Left ventricle myocardium superior (tissue), 1 donor: ENCODE data around the gene KIAA1614. TPM values are rescaled to one million over a fixed set of nuclear protein-coding genes. Genes with fewer than 3 reads are reported as not detected.

Experiments used
- ATAC-seq: fragments of 200-7000 bp; cut with Tn5 transposase; one replicate; pipeline ENCODE4 v1.9.1; 2020; ENCODE audit warnings: mild to moderate bottlenecking, moderate library complexity
- DNase-seq: peaks from one replicate; pipeline ENCODE4 v3.0.0-alpha.2; 2020
- intact Hi-C: fragments of 100-400 bp; cut with micrococcal nuclease; formaldehyde crosslinking; loops from one replicate; pipeline ENCODE4 v1.11.0; 2022
- long read RNA-seq: library from polyadenylated mRNA; unstranded; transcript quantifications from one replicate; pipeline ENCODE4 v2.0.0, GENCODE V29; 2021
- total RNA-seq: library from RNA; stranded (reverse); fragmentation: NEBNext Ultra II Directional; extraction: Animal tissue kit (Norgen Biotek cat#: 25700); gene quantifications from one replicate; pipeline ENCODE4 v1.2.1, GENCODE V29; 2021
- donor health status: DM: no; HTN: yes; CAD: no; lungs with severe emphysema.

Gene KIAA1614, protein sequence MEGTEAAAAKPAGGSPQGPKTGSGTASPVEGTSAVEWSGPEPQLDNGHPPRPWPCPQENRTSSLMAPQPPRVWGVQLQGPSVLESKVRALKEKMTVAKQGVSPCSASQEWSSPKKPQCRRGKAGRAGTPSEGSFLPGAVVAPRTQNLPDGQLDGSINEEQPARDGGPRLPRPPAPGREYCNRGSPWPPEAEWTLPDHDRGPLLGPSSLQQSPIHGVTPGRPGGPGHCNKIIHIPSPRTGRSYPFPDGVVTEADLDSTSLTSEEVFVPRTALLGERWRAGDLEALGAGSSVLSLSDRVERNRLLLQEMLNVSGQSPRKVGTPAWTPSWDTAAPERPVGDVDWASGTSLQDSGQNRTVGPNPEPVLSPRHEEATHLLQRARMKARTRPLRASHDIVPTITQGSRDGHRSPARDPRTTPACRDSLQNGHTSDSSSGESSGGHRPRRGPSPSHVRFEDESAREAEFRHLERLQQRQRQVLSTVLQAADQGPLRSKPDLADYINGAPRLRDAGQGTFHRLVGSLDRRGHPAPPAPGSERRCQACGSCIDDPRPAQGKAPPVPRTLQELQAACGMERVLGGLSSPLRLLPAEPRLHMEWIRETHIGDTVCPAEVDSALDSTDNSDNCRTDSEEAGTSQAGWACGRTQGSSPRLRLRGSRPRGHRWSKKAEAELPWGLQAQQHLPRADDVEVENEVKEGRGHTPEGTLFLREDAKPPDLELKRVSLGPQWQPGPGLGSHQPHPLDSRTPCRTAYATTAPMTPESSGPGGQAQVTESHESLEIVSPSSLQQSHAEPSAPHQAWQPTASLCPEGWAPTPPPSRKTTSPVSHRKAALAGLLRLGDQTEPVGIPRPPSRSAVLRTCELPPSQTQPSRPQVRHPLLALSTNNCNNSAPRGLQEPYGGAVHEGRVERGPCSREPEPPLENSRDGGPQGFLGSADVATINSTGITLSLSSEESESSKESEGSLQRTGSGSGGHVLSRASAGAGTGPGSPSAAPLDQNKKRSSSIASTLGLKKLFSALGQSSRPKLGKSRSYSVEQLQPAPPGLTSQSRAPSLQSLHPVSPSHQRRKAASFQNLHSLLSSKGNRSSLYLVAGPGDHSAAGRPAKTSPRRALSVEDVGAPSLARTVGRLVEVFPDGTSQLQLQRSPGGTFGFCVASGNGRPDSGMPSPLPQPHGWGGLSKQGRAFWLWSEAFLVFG
- 7.0 TPM for total RNA-seq
- long read RNA-seq, partial matches to known transcripts: 6 of 12 reads
- long read RNA-seq, other reads (novel, unspliced or antisense): 5 of 12 reads

- peak; percentile 76 for DNase-seq
- intact Hi-C loops: no loop called here
- ATAC-seq: peak; percentile 88
Observed at GRCh38 chr1:180912801-180913565, at the start of gene KIAA1614. Gene KIAA1614 (plus strand): TSS chr1:180912897. CDS start chr1:180913244, 347 bp downstream.

DNA sequence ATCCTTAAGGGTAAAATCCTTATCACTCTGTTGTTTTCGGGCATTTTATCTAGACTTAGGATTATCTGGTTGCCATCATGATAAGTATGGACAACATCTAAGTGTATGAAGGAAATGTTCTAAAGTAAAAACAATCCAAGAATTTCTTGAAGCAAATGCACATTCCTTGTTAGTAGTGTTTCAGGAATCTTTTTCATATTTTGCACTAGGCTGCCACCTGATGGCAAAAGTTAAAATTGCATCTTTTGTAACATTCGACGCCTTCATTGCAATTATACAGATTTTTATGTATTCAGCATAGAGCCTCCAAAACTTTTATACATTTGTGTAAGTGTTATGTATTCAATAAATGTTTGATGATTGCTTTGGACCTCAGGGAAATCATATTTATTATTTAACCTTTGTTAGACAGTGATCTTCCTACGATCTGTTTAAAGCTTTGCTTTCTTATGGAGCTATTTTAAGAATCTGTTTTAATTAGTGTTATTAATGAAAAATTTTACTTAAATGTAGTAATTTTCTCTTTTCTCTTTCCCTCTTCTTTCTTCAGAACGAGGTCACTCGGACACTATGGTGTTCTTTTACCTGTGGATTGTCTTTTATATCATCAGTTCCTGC, 49.4 kb upstream of the KIAA1614 start:
- intact Hi-C loops: loop anchor here (5.0 kb wide), 2 partner anchors 331 to 346 kb away; no protein-coding TSS in a partner anchor
- peak; percentile 33 for ATAC-seq
- no peak for DNase-seq

DNA sequence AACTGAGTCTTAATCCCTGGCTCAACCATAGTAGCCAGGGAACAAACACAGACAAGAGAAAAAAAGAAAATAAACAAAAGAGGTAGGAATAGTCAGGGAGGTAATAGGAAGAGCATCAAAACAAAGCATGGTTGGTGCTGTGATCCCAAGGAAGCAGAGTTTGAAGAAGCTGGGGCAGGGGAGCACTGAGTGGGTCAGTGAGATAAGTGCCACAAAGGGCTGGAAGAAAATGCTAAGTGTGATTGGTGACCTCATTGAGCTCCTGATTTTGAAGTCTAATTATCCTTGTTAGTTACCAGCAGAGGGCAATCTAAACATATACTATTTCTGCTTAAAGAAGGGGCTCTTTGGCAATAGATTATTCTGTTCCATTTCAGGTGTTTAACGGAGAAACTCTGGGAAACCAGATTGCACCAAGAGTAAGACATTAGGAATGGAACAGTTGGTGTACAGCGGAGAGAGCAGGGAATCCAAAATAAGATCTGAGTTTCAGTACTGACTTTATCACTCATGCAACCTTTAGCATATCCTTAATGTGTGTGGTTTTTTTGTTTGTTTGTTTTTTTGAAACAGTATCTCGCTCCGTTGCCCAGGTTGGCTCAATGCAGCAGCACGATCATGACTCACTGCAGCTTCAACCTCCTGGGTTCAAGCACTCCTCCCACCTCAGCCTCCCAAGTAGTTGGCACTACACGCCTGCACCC, 30.7 kb upstream of the KIAA1614 start:
- DNase-seq: no peak
- intact Hi-C loops: loop anchor here (10.0 kb wide), 1 partner anchor 283 kb away; no protein-coding TSS in a partner anchor
- ATAC-seq: peak; percentile 62

GRCh38 chr1:180884588-180885300, 28.0 kb upstream of the KIAA1614 start:
- intact Hi-C loops: loop anchor here (10.0 kb wide), 1 partner anchor 280 kb away; no protein-coding TSS in a partner anchor
- DNase-seq (no peak), ATAC-seq (no peak)

DNA sequence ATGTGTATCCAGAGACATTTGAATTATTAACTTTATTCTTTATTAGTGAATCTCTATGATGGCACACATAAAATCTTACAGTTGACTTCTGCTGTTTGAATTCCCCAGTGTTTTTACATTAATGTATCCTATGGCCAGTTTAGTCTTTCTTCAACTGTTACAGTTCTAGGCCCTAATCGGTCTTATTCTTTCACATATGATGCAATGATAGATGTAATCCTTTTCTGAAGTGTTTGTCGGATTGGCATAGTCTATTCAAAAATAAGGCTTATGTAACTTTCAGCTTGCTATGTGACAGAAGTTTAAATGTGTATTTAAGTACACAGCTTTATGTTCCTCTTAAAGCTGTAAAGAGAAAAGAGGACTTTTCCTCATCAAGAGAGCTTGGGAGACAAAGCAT, 26.4 kb upstream of the KIAA1614 start:
- no peak for ATAC-seq
- DNase-seq: no peak
- intact Hi-C loops: loop anchor here (10.0 kb wide), 1 partner anchor 278 kb away; no protein-coding TSS in a partner anchor

DNA sequence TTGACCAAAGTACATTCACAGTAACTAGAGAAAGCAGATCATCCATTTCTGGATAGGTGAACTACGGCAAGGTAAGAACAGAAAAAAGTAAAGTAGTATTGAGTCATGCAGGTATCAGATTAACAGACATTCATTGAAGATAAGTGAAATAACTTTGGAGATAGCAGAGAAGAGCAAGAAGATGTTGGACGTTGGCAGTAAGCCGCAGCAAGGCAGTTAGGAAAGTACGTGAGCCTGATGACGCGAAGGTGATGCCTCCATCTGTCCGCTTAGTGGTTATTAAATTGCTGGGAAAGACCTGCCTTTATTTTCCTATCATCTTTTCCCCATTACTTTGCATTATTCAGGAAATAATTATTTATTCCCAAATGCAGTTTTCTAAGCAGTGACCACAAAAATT, 24.9 kb upstream of the KIAA1614 start:
- intact Hi-C loops: loop anchor here (10.0 kb wide), 1 partner anchor 277 kb away; no protein-coding TSS in a partner anchor
- ATAC-seq: no peak

DNA sequence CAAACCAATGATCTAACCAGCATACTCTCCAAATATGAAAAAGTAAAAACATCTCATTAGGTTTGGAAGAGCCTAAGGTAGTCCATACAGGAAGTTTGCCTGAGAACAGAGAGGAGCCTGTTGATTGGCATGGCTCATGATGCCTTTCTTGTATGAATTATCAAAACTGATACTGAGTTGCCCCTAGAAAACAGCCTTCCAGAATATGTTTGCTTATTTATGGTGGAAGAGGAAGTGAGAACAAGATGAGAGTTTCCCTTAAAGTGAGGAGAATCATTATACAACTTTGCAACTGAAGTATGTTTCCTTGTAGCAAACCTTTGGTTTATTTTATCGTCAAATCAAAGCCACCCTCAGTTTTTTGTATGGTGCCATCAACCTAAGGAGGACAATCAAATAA, 23.8 kb upstream of the KIAA1614 start:
- intact Hi-C loops: loop anchor here (10.0 kb wide), 1 partner anchor 276 kb away; no protein-coding TSS in a partner anchor

More for the DNA sequence above, 24.9 kb upstream of the KIAA1614 start:
- no peak for DNase-seq

DNA sequence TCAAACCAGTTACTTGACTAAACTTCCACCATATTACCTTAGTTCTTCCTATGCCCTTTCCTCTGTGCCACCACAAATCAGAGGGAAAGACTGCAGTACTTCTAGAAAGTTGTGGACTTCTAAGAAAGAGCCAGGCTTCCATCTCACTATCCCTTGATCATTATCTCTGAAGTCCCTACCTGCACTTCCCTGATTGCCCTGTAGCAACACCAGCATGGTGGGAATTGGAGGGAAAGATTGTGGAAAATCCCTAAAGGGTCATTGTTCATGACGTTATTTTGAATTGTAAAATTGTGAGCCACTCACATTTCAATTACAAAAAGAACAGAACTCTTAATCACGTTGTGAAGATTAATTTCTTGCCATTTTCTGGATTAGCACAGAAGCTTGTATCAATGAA, 23.4 kb upstream of the KIAA1614 start:
- no peak for DNase-seq

More for the DNA sequence above, 23.8 kb upstream of the KIAA1614 start:
- ATAC-seq (no peak), DNase-seq (no peak)

DNA sequence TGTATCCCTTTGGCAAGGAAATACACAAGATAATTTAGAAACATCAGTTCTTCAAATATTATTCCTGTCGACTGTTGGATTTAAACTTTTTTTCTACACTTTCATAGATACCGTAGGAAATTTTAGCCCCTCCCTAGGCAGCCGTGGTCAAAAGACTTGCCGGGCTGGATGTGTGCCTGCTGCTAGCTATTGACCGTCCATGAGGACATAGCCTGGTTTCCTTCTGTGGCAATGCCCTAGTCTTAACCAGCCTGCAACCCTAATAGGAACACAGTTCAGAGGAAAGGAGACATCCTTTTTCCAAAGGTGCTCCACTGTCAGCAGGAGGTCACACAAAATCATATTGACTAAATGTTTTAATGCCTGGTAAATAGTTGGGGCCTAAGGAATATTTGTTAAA, 20.4 kb upstream of the KIAA1614 start:
- intact Hi-C loops: no loop called here
- ATAC-seq (peak; percentile 33), DNase-seq (no peak)

More for the DNA sequence above, 23.4 kb upstream of the KIAA1614 start:
- intact Hi-C loops: loop anchor here (10.0 kb wide), 1 partner anchor 275 kb away; no protein-coding TSS in a partner anchor
- ATAC-seq: no peak

GRCh38 chr1:180892675-180893074, 20.0 kb upstream of the KIAA1614 start:
- intact Hi-C loops: no loop called here
- DNase-seq (no peak), ATAC-seq (no peak)

DNA sequence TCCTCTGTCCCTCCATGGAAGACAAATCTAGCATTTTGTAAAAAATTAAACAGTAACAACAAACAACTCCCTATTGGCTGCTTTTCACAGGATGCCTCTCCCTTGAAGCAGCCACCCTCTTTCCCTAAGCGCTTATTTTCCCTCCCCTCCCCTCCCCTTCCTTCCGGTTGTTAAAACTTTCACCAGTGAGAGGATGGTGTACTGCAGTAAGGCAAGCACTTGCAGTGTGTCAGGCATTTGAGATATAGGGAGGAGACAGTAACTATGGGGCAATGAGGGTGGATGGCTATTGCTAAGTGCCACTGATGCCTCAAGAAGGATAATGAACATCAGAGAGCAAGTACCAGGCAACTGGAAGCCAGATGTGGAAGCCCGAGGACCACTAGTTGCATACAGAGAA, 19.1 kb upstream of the KIAA1614 start:
- DNase-seq: no peak
- intact Hi-C loops: no loop called here
- peak; percentile 22 for ATAC-seq

DNA sequence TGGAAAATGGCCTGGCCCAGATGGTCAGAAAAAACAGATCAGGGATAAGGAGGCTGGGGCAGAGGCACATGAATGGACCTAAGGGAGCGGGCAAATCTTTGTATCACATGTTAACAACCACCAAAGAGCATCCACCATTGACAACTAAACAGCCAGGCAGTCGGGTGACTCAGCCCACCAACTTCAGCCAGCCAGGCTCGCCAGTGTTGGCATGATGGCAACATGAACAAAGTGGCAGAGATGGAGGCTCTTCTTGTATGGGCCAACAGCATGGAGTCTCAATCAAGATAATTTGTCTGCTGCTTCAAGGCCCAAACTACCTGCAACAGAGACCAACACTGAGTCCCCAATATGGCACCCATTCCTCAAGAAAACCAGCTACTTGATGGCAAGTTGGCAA, 16.5 kb upstream of the KIAA1614 start:
- intact Hi-C loops: no loop called here
- DNase-seq: no peak
- ATAC-seq: no peak

DNA sequence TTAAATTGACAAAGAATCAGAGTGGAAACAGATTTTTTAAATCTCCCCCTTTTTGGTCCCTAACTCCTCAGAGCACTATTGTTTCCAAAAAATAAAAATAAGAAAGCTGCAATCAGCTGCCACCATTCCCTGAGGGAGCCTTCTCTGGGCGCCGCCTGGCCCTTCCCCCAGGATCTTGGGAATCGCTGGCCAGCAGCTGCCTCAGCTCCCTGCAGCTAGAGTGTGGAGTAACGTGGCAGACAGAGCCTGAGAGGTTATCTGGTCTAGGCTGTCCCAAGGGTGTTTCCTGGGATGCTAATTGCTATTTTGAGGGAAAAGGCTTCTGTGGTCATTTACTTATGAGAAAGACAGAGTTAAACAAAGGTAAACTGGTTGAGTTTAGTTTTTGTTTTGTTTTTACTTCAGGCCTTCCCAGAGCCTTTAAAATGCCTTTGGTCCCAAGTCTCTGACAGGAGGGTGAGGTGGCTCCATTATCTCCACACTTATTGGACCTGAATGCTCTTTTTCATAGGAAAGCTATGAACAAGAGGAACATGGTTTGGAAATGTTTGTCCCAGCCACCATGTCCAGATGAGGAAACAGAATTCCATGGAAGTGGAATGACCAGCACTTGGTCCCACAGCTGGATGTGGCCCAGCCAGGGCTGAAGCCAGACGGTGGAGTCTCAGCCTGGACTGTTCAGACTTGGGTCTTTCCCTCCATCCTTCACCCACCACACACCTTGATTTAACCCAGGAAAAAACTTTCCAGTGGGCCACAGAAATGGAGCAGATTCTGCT, 14.1 kb upstream of the KIAA1614 start:
- ATAC-seq: peak; percentile 73
- intact Hi-C loops: no loop called here

DNA sequence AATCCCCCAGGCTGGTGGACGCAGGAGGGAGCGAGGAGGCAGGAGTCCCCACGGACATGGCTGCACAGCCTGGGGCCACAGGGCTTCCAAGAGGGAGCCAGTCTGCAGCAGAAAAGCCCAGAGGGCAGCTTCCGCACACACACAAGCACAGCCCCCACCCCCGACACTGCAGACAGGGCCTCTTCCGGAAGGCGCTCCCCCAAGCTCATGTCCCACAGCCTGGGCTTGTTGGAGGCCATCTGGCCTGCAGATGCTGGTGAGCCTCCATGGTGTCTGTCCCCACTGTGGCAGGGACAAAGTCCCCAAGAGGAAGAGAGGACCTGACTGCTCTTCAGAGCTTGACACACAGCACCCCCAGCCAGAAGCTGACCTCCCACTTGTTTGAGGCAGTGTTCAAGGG, 13.4 kb upstream of the KIAA1614 start:
- DNase-seq: no peak
- intact Hi-C loops: no loop called here
- ATAC-seq: no peak

More for the DNA sequence above, 14.1 kb upstream of the KIAA1614 start:
- peak; percentile 58 for DNase-seq

DNA sequence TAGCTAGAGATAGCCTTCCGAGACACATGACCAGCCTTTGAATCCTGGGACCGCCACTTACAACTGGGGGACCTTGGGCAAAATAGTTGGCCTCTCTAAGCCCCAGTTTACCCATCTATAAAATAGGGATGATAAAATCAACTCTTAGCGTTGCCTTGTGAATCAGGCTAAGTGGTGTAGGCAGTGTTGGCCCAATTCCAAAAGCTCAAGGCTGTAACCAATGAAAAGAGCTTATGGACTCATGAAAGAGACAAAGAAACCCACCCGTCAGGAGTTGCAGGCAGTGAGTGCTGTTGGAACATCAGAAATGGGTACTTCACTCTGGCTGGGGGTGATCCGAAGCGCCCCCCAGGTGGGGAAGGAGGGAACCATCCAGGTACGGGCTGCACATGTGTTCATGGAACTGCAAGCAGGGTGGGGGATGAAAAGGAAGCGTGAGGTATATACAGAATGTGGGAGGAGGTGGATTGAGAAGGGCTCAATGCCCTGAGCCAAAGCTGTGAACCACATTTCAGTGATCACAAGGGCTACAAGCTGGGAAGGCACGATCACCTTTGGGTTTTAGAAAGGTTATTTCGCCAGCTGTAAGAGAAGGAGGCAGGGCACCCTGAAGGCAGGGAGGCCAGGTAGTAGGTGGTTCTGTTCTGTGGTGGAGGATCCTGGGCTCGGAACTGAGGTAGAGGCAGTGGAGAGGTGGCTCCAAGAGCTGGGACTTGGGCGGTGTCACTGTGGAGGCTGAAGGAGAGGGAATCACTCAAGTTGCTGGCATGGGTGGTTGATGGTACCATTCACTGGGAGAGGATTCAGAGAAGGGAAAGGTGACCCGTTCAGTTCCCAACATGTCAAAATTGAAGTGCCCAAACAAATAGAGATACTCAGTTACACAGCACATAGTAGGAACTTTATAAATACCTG, 11.4 kb upstream of the KIAA1614 start:
- DNase-seq: no peak
- intact Hi-C loops: no loop called here
- no peak for ATAC-seq
